ENCODE data around the gene NRP1. TPM values are rescaled to one million over a fixed set of nuclear protein-coding genes. Genes with fewer than 3 reads are reported as not detected.

Gene NRP1
- total RNA-seq, 1 donor from 2014 or later = 208 TPM

DNA sequence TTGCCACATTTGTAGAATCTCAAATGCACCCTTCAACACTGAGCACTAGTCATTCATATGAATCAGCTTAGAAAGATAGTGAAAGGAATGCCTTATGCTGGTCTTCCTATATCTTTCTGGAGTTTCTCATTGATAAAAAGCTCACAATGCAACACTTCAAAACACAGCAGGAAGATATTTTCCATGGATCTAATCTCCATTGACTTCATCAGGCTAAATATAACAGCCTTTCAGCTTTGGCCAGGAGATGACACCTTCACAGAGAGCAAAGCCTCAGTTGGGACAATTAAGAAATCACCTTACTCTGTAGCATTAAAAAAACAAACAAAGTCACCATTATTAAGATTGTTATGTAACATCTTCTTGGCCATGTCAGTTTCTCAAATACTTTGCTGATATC, 6.7 kb downstream of the NRP1 start:
- peak overlapping the region; percentile 42 for H3K4me3 Mint-ChIP-seq (ENCODE audit: unreplicated experiment)
- DNase-seq (ENCODE audit: extremely low spot score, unreplicated experiment) = no peak
- no peaks in the 10 kb centered on the region for H3K27me3 Mint-ChIP-seq (ENCODE audit: unreplicated experiment)
- TF ChIP-seq, protein P1, sequence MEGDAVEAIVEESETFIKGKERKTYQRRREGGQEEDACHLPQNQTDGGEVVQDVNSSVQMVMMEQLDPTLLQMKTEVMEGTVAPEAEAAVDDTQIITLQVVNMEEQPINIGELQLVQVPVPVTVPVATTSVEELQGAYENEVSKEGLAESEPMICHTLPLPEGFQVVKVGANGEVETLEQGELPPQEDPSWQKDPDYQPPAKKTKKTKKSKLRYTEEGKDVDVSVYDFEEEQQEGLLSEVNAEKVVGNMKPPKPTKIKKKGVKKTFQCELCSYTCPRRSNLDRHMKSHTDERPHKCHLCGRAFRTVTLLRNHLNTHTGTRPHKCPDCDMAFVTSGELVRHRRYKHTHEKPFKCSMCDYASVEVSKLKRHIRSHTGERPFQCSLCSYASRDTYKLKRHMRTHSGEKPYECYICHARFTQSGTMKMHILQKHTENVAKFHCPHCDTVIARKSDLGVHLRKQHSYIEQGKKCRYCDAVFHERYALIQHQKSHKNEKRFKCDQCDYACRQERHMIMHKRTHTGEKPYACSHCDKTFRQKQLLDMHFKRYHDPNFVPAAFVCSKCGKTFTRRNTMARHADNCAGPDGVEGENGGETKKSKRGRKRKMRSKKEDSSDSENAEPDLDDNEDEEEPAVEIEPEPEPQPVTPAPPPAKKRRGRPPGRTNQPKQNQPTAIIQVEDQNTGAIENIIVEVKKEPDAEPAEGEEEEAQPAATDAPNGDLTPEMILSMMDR (IDR thresholded peaks at IDR 0.05) = peak; percentile 50
- H3K36me3 Mint-ChIP-seq (ENCODE audit: unreplicated experiment) = peaks cover 55% of the 10 kb centered on the region
- H3K4me1 Mint-ChIP-seq (ENCODE audit: unreplicated experiment) = peaks cover 77% of the 10 kb centered on the region
- peak overlapping the region; percentile 74 for H3K27ac Mint-ChIP-seq (ENCODE audit: unreplicated experiment)
- no peaks in the 10 kb centered on the region for H3K9me3 Mint-ChIP-seq (ENCODE audit: unreplicated experiment)

DNA sequence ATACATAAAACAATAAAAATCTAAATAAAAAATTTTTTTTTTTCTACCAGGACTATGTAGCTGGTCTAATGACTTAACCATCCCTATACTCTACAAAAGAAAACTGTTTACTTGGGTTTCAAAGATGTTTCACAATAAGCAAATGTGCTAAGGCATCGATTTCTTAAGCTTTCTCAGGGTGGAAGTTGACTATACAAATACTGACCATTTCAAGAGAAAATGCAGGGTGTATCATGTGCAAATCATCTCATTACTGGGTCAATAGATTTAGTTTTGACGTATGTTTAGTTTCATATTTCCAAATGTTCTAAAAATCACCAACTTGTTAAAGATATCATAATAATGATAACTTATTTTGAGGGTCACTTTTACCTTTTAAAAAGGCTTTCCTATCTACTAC, 7.5 kb downstream of the NRP1 start:
- peaks cover 80% of the 10 kb centered on the region for H3K4me1 Mint-ChIP-seq (ENCODE audit: unreplicated experiment)
- H3K36me3 Mint-ChIP-seq (ENCODE audit: unreplicated experiment) = peaks cover 55% of the 10 kb centered on the region

DNA sequence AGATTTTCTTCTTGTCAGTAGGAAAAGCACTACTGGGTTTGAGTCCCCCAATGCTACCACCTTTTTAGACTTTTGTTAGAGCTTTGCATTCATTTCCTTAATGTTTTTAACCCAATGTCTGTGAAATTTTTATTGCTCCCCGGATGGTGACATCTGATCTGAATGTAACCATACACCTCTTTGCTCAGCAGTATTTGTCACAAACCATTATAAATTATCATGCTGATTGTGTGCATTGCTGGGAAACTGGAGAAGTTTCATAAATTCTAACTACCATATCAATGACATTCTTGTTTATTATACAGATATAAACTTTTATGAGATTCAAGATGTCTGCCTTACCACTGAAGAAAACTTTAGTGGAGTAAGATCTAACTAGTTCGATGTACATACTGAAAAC, 8.5 kb downstream of the NRP1 start:
- Mint-ChIP-seq H3K4me3 (ENCODE audit: unreplicated experiment) (peak overlapping the region; percentile 27), H3K27ac (ENCODE audit: unreplicated experiment) (peak overlapping the region; percentile 69), H3K36me3 (ENCODE audit: unreplicated experiment) (peaks cover 63% of the 10 kb centered on the region), H3K4me1 (ENCODE audit: unreplicated experiment) (peaks cover 80% of the 10 kb centered on the region), H3K9me3 (ENCODE audit: unreplicated experiment) (no peaks in the 10 kb centered on the region), H3K27me3 (ENCODE audit: unreplicated experiment) (no peaks in the 10 kb centered on the region)
- TF ChIP-seq, protein P1 (IDR thresholded peaks at IDR 0.05) = no peak
- no peak for DNase-seq (ENCODE audit: extremely low spot score, unreplicated experiment)

More for the DNA sequence above, 7.5 kb downstream of the NRP1 start:
- Mint-ChIP-seq H3K9me3 (ENCODE audit: unreplicated experiment) (no peaks in the 10 kb centered on the region), H3K27me3 (ENCODE audit: unreplicated experiment) (no peaks in the 10 kb centered on the region), H3K4me3 (ENCODE audit: unreplicated experiment) (no peak overlapping the region), H3K27ac (ENCODE audit: unreplicated experiment) (no peak overlapping the region)
- DNase-seq (ENCODE audit: extremely low spot score, unreplicated experiment) = no peak
- TF ChIP-seq, protein P1 (IDR thresholded peaks at IDR 0.05) = no peak

DNA sequence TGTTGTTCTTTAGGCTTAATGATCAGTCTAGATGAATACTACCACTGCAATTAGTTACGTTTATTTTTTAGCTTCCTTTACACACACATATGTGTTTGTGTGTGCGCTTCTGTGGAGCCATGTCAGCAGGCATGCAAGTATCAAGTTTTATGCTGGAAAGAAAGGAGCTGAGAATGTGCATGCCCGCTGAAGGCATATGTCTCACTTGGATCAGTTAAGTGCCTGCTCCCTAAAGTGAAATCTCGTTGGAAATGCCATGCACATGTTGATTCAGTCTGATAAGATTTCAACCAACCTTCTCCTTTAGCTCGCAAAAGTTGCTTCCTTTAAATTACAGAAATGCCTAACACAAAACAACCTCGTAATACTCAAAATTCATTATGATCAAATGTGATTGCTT, 10.7 kb downstream of the NRP1 start:
- Mint-ChIP-seq H3K4me3 (ENCODE audit: unreplicated experiment) (no peak overlapping the region), H3K36me3 (ENCODE audit: unreplicated experiment) (peaks cover 52% of the 10 kb centered on the region)

DNA sequence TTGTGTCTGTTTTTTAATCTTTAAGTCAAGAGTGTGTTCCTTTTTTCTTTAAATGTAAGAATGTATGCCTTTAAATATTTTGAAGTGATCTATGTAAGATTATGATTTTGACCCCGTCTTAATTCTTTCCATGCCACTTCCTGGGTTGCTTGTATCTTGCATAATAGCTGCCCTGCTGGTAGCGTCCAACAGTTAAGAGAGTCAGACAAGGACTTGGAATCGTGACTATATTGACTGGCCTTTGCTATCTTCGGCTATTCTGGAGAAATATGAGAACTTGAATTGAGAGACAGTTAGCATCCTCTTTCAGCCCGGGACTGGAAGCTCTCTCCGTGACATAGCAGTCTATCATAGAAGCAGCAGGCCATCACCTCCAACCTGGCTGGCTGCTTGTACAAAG, 13.0 kb downstream of the NRP1 start:
- peaks cover 38% of the 10 kb centered on the region for H3K36me3 Mint-ChIP-seq (ENCODE audit: unreplicated experiment)
- H3K4me3 Mint-ChIP-seq (ENCODE audit: unreplicated experiment) = no peak overlapping the region
- TF ChIP-seq, protein P1 (IDR thresholded peaks at IDR 0.05) = no peak
- no peak for DNase-seq (ENCODE audit: extremely low spot score, unreplicated experiment)
- H3K27ac Mint-ChIP-seq (ENCODE audit: unreplicated experiment) = peak overlapping the region; percentile 88
- no peaks in the 10 kb centered on the region for H3K9me3 Mint-ChIP-seq (ENCODE audit: unreplicated experiment)
- no peaks in the 10 kb centered on the region for H3K27me3 Mint-ChIP-seq (ENCODE audit: unreplicated experiment)
- peaks cover 50% of the 10 kb centered on the region for H3K4me1 Mint-ChIP-seq (ENCODE audit: unreplicated experiment)

More for the DNA sequence above, 10.7 kb downstream of the NRP1 start:
- no peaks in the 10 kb centered on the region for H3K9me3 Mint-ChIP-seq (ENCODE audit: unreplicated experiment)
- no peak for DNase-seq (ENCODE audit: extremely low spot score, unreplicated experiment)
- TF ChIP-seq, protein P1 (IDR thresholded peaks at IDR 0.05) = no peak
- no peak overlapping the region for H3K27ac Mint-ChIP-seq (ENCODE audit: unreplicated experiment)
- H3K27me3 Mint-ChIP-seq (ENCODE audit: unreplicated experiment) = no peaks in the 10 kb centered on the region
- H3K4me1 Mint-ChIP-seq (ENCODE audit: unreplicated experiment) = peaks cover 64% of the 10 kb centered on the region

Data from osteocyte (in vitro differentiated cells).